H4 (cell line): ENCODE results near the gene PRKAR1A. TPM values are rescaled to one million over a fixed set of nuclear protein-coding genes. Genes with fewer than 3 reads are reported as not detected.

ENCODE experiments used
- DNase-seq: peaks from one replicate; pipeline ENCODE4 v3.0.0-alpha.2; 2015; ENCODE audit warnings: low spot score
- total RNA-seq: library from RNA; depleted of rRNA; stranded (reverse); fragments of >200 nt; shearing (Covaris generic); gene quantifications from 2 replicates; pipeline ENCODE4 v1.2.3, GENCODE V29; 2014

Gene PRKAR1A
- total RNA-seq, 1 experiment from 2014 or later = 207 TPM

- DNase-seq = no peak
Observed at GRCh38 chr17:68541816-68542215, 29.6 kb downstream of the PRKAR1A start.

DNA sequence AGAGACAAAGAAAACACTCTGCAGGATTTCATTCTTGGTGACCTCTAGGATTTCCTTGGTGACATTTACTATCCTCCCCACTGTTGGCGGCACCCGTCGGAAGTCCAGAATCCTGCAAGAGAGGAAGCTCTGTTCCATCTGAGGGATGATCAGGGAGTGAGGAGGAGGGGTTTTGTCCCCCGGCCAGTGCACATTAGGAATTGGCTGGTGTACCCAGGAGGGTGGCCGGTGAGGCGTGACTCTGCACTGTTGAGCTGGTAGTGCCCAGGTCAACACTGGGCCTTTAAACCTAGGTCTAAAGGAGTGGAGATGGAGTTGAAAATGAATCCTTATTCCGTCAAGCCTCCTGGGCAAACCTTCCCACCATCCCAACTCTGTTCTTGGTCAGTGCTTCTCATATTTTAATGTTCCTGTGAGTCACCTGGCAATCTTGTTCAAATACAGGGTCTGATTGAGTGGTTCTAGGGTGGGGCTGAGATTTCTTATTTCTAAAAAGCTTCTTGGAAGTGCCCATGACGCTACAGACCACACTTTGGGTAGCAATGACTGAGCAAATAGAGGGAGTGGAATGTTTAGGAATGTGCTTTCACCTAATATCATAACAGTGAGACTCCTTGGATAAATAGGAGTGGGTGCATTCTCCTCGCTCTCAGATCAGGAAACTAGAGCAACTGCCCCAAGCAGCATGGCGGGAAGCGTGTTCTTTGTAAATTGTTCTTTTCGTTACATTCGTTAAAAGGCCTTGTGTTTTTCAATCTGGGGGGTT lies 30.7 kb downstream of the PRKAR1A start:
- no peak for DNase-seq

DNA sequence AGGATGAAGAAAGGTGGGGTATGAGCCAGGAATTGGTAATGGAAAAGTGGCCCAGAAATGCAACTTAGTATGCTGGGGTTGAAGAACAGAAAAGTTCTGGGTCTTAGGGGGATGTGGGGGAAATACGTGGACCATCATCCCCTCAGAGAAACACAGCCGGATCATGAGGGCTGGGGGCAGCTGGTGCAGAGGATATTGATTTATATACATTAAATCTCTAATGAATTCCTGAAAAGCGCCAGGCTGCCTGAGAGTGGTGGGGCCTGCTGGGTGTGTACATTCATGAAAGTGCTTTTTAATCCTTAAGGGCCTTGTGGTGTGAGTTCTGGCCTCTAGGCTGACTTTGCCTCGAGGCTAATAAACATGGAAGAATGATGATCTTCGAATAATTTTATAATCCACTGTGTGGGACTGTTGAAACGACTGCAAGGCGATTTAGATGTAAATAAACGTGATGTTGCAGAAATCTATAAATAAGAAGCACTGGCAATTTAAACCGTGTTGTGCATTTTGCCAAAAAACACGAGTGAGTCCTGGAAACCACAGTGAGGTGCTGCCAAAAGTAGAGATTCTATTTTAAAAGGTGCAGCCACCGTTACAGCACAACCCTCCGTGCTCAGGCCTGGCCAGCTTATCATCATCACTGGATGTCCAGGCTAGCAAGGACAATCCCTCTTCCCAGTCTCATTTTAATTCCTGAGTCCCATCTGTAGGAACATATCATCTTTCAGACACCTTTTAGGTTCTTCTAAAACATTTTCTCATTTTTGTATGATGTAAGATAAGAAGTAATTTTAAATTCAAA lies 32.1 kb downstream of the PRKAR1A start:
- DNase-seq = no peak

GRCh38 chr17:68556551-68556950 lies 44.3 kb downstream of the PRKAR1A start:
- DNase-seq = no peak

GRCh38 chr17:68559316-68559715 lies 47.1 kb downstream of the PRKAR1A start:
- no peak for DNase-seq

DNA sequence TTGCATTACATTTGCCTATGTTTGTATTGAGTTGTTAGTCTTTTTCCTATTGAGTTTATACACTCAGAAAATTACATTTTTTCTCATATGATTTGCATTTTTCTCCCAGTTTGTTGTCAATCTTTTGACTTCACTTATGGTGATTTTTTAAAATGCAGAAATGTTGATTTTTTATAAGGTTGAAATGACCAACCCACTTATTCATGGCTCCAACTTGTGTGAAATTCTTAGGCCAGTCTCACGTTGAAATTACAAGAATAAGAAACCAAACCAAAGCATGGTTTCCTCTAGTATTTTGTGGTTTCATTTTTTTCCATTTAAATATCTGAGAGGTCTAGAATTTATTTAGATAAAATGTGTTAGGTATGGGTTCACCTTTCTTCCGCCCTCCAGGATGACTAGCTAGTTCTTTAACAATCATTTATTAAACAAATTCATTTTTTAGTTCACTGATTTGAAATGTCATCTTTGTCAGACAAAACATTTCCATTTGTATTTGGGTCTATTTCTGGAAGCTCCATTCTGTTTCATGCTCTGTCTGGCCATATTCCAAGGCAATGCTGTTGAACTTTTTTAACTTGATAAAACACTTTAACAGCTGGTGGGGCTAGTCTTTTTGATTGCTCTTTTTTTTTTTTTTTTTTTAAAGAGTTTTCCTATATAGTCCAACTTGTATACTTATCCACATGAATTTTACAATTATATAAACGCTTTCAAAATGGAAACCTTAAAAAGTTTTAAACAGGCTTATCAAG lies 48.9 kb downstream of the PRKAR1A start:
- DNase-seq = no peak

DNA sequence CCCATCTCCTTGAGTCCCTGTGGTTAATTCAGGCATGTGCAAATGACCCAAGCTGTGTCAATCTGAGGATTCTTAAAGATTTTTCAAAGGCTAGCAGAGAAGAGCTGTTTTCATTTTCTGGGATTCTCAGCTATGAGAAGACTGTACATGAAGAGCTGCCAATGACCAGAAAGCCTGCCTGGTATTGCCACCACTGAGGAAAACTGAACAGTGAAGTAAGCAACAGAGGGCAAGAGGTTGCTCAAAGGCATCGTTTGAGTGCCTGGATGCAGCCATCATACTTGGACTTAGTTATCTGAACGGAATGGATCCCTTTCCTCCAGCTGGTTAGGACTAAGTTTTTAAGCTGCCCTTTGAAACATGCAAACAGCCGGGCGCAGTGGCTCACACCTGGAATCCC lies 50.5 kb downstream of the PRKAR1A start:
- DNase-seq = no peak

GRCh38 chr17:68564415-68565111 lies 52.3 kb downstream of the PRKAR1A start:
- no peak for DNase-seq

GRCh38 chr17:68565661-68566441 lies 53.6 kb downstream of the PRKAR1A start:
- DNase-seq = no peak

DNA sequence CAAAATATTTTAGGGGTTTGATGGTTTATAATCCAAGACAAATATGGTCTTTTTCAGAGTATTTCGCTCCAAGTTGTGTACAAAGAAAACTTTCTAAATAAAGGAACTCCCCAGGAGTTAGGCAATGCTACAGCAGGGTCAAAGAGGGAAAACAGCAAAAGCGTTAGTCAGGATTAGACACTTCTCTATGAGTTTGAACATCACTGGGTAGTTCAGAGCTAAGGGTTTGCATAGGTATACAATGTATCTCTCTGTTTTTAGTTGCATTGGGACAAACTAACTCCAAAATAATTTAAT lies 54.2 kb downstream of the PRKAR1A start:
- DNase-seq = no peak

DNA sequence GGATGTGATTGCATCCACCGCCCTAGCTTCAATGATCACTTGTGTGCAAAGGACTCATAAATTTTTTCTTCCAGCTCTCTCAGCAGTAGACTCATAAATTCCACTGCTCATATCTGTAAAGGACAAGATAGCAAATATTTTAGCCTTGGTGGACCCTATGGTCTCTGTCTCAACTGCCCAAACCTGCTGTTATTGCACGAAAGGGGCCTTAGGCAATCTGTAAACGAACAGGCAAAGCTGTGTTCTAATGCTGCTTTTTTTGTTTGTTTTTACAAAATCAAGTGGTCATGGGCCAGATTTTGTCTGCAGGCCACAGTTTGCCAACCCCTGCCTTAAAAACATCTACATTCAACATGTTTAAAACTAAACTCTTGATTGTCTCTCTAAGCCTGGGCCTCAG lies 54.8 kb downstream of the PRKAR1A start:
- no peak for DNase-seq

GRCh38 chr17:68567581-68567980 lies 55.4 kb downstream of the PRKAR1A start:
- no peak for DNase-seq

- no peak for DNase-seq
Observed at GRCh38 chr17:68568581-68568980, 56.4 kb downstream of the PRKAR1A start.

GRCh38 chr17:68569346-68569745 lies 57.1 kb downstream of the PRKAR1A start:
- DNase-seq = no peak

DNA sequence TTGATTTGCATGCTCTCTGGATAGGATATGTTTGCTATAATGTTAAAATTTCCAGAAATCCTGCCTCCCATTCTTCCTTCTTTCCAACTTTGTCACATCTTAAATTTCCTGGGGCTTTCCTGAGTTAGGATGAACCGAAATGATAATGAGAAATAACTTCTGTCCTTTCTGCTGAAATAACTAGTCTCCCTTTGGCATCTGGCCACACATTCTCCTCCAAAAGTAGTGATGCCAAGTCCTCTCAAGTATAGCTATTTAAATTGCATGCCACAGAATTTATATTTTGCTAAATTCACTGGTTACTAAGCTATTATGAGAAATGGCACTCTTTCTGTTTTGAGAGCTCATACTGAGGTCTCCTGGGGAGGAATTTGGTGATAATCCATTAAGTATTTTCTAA lies 58.3 kb downstream of the PRKAR1A start:
- no peak for DNase-seq

DNA sequence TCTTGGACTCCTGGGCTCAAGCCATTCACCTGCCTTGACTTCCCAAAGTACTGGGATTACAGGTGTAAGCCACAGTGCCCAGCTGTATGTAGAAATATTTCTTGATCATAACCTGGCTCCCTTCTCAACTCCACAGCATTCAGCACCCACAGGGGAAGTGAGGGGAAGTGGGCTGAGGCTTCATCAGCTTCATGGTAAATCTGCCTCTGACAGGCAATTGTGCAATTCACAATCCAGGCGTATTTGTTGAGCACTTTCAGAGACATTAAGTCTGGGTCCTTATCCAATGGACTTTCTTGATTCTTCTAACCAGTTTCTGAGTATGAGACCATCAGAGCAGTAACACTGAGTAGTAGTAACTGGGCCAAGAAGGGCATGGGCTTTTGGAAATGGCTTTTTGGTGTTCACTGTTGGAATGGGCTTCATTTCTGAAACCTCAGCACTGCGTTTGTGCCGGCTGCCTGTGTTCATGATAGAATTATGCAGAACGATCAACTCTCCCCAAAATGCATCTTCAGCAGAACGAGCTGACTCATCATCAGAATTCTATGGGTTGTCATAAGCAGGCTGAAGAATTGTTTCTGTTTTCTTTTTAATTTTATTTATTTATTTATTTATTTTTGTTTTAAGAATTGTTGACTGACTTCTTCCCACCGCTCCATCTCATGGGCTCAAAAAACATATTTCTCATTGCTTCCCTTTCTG lies 60.1 kb downstream of the PRKAR1A start:
- no peak for DNase-seq

GRCh38 chr17:68573338-68573737 lies 61.1 kb downstream of the PRKAR1A start:
- no peak for DNase-seq

- DNase-seq = no peak
Observed at GRCh38 chr17:68576137-68576536, 63.9 kb downstream of the PRKAR1A start.

DNA sequence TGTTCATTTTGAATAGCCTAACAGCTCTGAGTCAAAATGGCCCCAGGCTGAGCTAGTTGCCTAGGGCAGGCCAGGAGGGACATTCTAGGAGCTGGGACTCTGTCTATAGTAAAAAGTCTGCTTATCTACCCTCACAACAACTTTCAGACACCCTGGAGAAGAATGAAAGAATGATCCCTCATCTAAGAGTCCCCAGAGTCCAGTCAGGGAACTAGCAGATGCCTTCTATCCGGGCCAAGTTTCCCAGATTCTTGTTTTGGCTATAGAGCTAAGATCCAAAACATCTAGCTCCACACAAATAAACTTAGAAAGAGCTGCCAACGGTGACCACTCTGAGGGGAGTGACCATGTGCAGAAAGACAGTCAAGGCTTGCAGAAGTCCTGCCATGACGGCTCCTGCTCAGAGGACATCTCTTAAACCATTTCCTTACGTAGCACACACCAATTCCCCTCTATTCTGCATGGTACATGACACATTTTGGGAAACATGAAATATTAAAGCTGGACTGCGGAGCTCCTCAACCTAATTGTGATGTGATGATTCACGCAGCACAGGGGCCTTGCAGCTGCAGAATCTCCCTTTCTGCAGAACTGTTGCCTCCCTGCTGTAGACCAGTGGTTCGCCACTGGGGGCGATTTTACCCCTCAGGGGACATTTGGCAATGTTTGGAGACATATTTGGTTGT lies 64.7 kb downstream of the PRKAR1A start:
- DNase-seq = no peak

GRCh38 chr17:68577497-68577821 lies 65.2 kb downstream of the PRKAR1A start:
- DNase-seq = no peak
